Thymus (tissue), 11 donors: Measurements from ENCODE around the gene ESYT2. TPM values are rescaled to one million over a fixed set of nuclear protein-coding genes. Genes with fewer than 3 reads are reported as not detected.
"Not testable (repeated sequence)": the region's sequence is repeated elsewhere in the genome, so short reads cannot be mapped to it uniquely, and the experiment has no call there.

Experiments used
- DNase-seq, 9 donors: peaks; one replicate each; pipeline ENCODE4 v3.0.0-alpha.2; 2013; ENCODE audit warnings: low spot score in 9 of 9, low read depth in 6 of 9, missing footprints in 1 of 9
- H3K27ac ChIP-seq, 2 donors: one replicate each; pipeline ENCODE4 v1.5.1; 2013; ENCODE audit warnings: control low read depth in 1 of 2, low read depth in 1 of 2, low read length in 1 of 2, mild to moderate bottlenecking in 1 of 2, moderate library complexity in 1 of 2
- H3K27me3 ChIP-seq, 2 donors: one replicate each; pipeline ENCODE4 v1.5.1; 2013; ENCODE audit warnings: low read length in 1 of 2; ENCODE audit not compliant: control insufficient read depth in 2 of 2, insufficient read depth in 1 of 2
- H3K36me3 ChIP-seq, 2 donors: one replicate each; pipeline ENCODE4 v1.5.1; 2013; ENCODE audit warnings: low read length in 1 of 2, mild to moderate bottlenecking in 1 of 2, moderate library complexity in 1 of 2; ENCODE audit not compliant: control insufficient read depth in 2 of 2, insufficient read depth in 2 of 2
- H3K4me1 ChIP-seq, 2 donors: one replicate each; pipeline ENCODE4 v1.5.1; 2013; ENCODE audit warnings: low read length in 2 of 2; ENCODE audit not compliant: control insufficient read depth in 2 of 2, insufficient read depth in 2 of 2
- H3K4me3 ChIP-seq, 2 donors: one replicate each; pipeline ENCODE4 v1.5.1; 2013; ENCODE audit warnings: low read length in 2 of 2, control low read depth in 1 of 2, mild to moderate bottlenecking in 1 of 2
- H3K9me3 ChIP-seq, 2 donors: one replicate each; pipeline ENCODE4 v1.5.1; 2013; ENCODE audit warnings: low read length in 1 of 2, mild to moderate bottlenecking in 1 of 2; ENCODE audit not compliant: control insufficient read depth in 2 of 2, insufficient read depth in 1 of 2
- WGBS: extraction: QIAGEN DNeasy Blood & Tissue Kit; methylation state at CpG from one replicate; pipeline ENCODE4 v1.1.7; 2013; 5-methylcytosine and 5-hydroxymethylcytosine counted together
- polyA plus RNA-seq: library from polyadenylated mRNA; stranded (reverse); fragments of 200-250 nt; gene quantifications from one replicate; pipeline ENCODE4 v1.2.3, GENCODE V29; 2013
- total RNA-seq: library from RNA; stranded (reverse); fragments of 120-200 nt; gene quantifications from one replicate; pipeline ENCODE4 v1.2.4, GENCODE V29; 2013
- donor health status: healthy.

ESYT2 gene
- total and polyA plus RNA-seq, 2 donors: 35.7 to 66.2 TPM

DNA sequence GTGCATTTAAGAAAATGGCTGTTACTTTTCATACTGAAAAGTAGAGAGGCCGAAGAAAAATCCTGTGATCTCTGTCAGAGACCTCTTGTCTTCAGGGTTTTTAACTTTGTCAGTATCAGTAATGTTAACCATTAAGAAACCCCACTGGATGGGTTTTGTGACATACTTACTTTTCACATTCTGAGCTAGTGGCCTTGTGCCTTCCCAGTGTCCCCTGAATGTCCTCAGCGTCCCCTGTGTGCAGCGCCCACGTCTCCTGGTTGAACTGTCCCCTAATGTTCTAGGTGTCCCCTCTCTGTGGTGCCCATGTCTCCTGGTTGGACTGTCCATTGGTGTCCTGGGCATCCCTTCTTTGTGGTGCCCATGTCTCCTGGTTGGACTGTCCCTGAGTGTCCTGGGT lies 36.7 kb upstream of the ESYT2 start:
- WGBS: 95% methylated on average over 4 of the region's 4 CpGs
- H3K27me3 ChIP-seq: no peaks in the 10 kb centered on the region
- no peak overlapping the region for H3K27ac ChIP-seq
- no peak for DNase-seq
- H3K9me3 ChIP-seq: peaks cover 0 to 7% of the 10 kb centered on the region in 2 donors
- peaks cover 5 to 36% of the 10 kb centered on the region in 2 donors for H3K4me1 ChIP-seq
- H3K4me3 ChIP-seq: no peak overlapping the region
- peaks cover 0 to under 1% of the 10 kb centered on the region in 2 donors for H3K36me3 ChIP-seq

DNA sequence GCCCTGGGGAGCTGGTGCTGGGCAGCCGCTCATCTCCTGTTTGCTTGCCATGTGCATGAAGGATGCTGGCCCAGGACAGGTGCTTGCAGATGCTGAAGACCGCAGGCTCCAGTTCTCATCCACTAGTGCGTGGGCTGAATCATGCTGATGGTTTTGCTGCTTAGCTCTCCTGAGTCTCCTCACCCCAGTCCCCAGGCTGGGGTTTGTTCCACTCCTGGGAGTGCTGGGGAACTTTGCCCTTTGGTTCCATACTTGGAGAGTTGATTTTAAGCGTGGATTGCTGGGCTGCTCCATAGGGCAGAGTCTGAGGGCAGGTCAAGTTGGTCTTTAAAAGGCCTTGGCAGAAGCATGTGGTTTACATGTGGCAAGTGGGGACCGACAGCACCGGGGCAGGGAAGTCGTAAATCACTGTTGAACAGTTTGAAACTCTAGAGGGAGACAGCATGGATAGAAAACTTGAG lies 36.2 kb upstream of the ESYT2 start:
- DNase-seq: no peak
- H3K27ac ChIP-seq: no peak overlapping the region
- WGBS: 34% methylated on average over 7 of the region's 7 CpGs

DNA sequence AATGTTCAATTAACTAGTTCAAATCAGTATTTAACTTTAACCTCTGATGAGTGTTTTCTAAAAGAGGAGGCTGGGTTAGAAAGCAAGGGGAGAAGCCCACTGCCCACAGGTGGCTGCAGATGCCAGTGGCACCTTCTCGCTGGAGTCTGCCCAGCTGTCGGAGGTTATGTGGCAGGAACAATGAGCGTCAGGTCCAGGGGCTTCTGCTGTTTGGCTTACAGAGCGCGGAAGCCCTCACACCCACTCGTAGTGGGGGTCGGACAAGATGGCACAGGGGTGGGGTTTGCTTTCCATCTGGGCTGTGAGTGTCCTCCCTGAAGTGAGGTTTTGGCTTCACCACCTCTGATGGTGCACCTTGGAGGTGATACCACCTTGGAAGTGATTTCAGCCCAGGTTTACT lies 35.5 kb upstream of the ESYT2 start:
- Histone ChIP-seq H3K27me3 (no peaks in the 10 kb centered on the region), H3K4me3 (no peak overlapping the region), H3K9me3 (peaks cover 0 to 7% of the 10 kb centered on the region in 2 donors), H3K27ac (no peak overlapping the region), H3K4me1 (peaks cover 5 to 35% of the 10 kb centered on the region in 2 donors), H3K36me3 (no peaks in the 10 kb centered on the region)
- 93% methylated on average over 7 of the region's 7 CpGs for WGBS
- DNase-seq: no peak

More for the DNA sequence above, 36.2 kb upstream of the ESYT2 start:
- peaks cover 5 to 35% of the 10 kb centered on the region in 2 donors for H3K4me1 ChIP-seq
- H3K9me3 ChIP-seq: peaks cover 0 to 7% of the 10 kb centered on the region in 2 donors
- H3K4me3 ChIP-seq: no peak overlapping the region
- no peaks in the 10 kb centered on the region for H3K27me3 ChIP-seq
- H3K36me3 ChIP-seq: no peaks in the 10 kb centered on the region

DNA sequence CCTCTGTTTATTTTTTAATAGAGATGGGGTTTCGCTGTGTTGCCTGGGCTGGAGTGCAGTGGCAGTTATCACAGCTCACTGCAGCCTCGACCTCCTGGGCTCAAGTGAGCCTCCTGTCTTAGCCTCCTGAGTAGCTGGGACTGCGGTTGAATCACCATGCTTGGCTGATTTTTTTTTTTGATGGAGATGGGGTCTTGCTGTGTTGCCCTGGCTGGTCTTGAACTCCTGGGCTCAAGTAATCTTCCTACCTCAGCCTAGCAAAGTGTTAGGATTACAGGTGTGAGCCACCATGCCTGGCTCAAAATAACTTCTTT lies 35.2 kb upstream of the ESYT2 start:
- Histone ChIP-seq H3K27ac (peak overlapping the region; percentile 8 to 83), H3K9me3 (peaks cover 0 to 7% of the 10 kb centered on the region in 2 donors), H3K27me3 (no peaks in the 10 kb centered on the region)

DNA sequence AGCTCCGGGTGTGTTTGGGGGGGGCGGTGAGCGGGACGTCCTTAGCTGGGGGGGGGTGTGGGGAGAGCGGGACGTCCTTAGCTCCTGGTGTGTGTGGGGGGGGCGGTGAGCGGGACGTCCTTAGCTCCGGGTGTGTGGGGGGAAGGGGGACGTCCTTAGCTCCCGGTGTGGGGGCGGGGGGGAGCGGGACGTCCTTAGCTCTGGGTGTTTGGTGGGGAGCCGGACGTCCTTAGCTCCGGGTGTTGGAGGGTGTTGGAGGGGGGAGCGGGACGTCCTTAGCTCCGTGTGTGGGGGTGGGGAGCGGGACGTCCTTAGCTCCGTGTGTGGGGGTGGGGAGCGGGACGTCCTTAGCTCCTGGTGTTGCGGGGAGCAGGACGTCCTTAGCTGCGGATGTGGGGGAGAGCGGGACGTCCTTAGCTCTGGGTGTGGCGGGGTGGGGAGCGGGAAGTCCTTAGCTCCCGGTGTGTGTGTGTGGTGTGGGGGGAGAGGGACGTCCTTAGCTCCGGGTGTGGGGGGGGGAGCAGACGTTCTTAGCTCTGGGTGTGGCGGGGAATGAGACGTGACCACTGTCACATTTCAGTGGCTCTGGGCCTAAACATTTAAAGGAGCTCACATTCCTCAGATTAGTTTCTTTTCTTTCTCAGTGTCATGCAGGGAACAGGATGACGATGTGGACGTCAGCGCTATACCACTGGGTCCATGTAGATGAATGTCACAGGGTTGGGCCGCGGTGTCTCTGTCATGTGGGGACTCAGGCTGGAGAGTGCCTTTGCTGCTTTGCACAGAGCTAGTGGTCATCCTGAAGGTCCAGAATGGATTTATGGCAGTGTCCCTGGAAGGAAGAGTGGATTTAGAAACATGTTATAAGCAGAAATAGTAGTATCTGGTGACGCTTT lies 34.5 kb upstream of the ESYT2 start:
- Histone ChIP-seq H3K27me3 (no peaks in the 10 kb centered on the region), H3K4me3 (peak overlapping the region; percentile 35 to 54), H3K4me1 (peaks cover 8 to 32% of the 10 kb centered on the region in 2 donors), H3K9me3 (peaks cover 0 to 7% of the 10 kb centered on the region in 2 donors), H3K36me3 (no peaks in the 10 kb centered on the region), H3K27ac (peak overlapping the region; percentile 8 to 83)
- WGBS: 11% methylated on average over 45 of the region's 45 CpGs
- peak in 3 of 9 donors; percentile 31 to 61 (median 32) for DNase-seq

More for the DNA sequence above, 35.2 kb upstream of the ESYT2 start:
- WGBS: 98% methylated on average over 3 of the region's 3 CpGs
- H3K4me3 ChIP-seq: peak overlapping the region in 1 of 2 donors; percentile 35
- H3K36me3 ChIP-seq: no peaks in the 10 kb centered on the region
- no peak for DNase-seq
- H3K4me1 ChIP-seq: peaks cover 7 to 35% of the 10 kb centered on the region in 2 donors

DNA sequence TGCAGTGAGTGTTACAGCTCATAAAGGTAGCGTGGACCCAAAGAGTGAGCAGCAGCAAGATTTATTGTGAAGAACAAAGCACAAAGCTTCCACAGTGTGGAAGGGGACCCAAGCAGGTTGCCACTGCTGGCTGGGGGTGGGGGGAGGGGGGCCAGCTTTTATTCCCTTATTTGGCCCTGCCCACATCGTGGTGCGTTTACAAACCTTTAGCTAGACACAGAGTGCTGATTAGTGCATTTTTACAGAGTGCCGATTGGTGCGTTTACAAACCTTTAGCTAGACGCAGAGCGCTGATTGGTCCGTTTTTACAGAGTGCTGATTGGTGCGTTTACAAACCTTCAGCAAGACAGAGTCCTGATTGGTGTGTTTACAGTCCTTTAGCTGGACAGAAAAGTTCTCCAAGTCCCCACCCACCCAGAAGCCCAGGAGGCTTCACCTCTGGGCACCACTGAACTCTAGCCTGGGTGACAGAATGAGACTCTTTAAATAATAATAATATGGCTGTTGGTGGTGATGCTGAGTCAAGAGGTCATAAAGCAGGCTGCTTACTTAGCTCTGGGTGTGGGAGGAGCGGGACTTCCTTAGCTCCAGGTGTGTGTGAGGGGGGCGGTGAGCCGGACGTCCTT lies 33.8 kb upstream of the ESYT2 start:
- not testable (repeated sequence) for H3K9me3 ChIP-seq, H3K27me3 ChIP-seq, DNase-seq, H3K36me3 ChIP-seq
- Histone ChIP-seq H3K27ac (peak overlapping the region; percentile 17 to 83), H3K4me1 (peaks cover 8 to 26% of the 10 kb centered on the region in 2 donors), H3K4me3 (peak overlapping the region in 1 of 2 donors; percentile 54)
- WGBS: 68% methylated on average over 13 of the region's 13 CpGs

DNA sequence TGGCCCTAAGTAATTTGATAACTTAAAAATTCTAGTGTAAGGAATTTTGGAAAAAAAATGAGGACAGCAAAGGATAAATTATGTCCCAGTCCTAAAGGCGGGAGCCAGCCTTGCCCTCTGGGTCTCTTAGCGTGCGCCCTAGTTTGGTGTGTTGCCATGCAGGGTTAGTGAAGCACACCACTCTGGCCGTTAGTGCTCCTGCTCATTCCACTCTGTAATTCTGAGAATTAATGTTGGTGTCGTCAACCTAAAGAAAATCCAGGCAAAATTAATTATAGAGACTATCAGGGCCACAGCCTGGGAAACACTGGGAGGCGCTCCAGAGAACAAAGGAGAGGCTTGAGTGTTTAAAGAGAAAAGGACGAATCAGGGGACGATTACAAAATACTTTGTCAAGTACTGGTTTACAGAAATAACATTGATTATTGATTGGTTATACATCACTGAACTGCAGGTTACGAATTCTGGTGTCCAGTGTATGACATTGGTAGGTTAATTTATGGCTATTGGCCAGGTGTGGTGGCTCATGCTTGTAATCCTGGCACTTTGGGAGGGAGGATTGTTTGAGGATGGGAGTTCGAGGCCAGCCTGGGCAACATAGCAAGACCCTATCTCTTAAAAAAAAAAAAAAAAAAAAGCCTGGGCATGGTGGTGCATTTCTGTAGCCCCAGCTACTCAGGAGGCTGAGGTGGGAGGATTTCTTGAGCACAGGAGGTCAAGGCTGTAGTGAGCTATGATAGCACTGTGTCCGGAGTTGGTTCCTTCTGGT lies 32.8 kb upstream of the ESYT2 start:
- Histone ChIP-seq H3K27ac (no peak overlapping the region), H3K27me3 (no peaks in the 10 kb centered on the region), H3K9me3 (peaks cover 0 to 7% of the 10 kb centered on the region in 2 donors), H3K4me1 (peaks cover 8 to 30% of the 10 kb centered on the region in 2 donors), H3K36me3 (no peaks in the 10 kb centered on the region), H3K4me3 (no peak overlapping the region)
- WGBS: 94% methylated on average over 11 of the region's 11 CpGs
- DNase-seq: no peak

DNA sequence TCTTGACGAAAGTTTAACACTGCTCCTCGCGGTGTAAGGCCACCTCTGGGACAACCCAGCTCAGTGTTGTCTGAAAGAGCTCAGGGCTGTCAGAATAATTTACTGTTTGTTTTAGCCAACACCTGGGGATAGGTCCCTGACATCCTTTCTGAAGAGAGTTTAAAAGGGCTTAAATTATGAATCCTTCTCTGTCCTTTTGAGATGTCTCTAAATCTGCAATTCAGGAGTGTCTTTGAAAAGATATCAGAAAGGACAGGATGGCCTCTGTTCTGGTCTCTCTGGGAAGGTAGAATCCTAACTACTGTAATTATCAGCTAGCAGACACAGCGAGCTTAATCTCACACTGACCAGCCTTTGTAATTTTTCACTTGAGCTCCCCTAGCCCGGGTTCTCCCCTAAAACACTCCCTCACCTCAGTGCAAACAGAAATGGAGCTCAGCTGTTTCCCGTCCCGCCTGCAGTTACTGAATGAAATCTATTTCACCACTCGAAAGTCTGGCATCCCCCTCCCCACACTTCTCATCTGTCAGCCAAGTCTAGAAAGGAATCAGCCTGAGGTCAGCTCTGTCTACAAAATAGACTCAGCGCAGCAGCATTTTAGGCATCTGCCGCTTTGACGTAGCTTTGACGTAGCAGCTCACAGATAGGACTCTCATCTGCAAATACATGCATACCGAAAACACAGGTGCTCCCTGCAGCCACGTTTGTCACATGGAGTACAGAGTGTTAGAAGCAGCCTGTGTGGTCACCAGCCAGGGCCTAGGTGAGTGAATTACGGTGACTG lies 31.9 kb upstream of the ESYT2 start:
- Histone ChIP-seq H3K4me1 (peaks cover 8 to 30% of the 10 kb centered on the region in 2 donors), H3K27me3 (no peaks in the 10 kb centered on the region), H3K36me3 (no peaks in the 10 kb centered on the region), H3K9me3 (peaks cover 0 to 7% of the 10 kb centered on the region in 2 donors), H3K27ac (no peak overlapping the region), H3K4me3 (no peak overlapping the region)
- no peak for DNase-seq
- WGBS: 82% methylated on average over 15 of the region's 15 CpGs
